ENCODE measurements around the gene STAG1. TPM values are rescaled to one million over a fixed set of nuclear protein-coding genes. Genes with fewer than 3 reads are reported as not detected.
"Not testable (repeated sequence)": the region's sequence is repeated elsewhere in the genome, so short reads cannot be mapped to it uniquely, and the experiment has no call there.

The STAG1 gene
- total and polyA plus RNA-seq, 9 of the 15 experiments (the other 6 are each of a cell fraction or from before 2014, with no cell fraction given): 2.7 to 17.7 (median 8.8) TPM

- TF ChIP-seq ZNF121 (CRISPR knock-in tag; conservative IDR thresholded peaks at IDR 0.05) (no peak), ZBTB2 (IDR thresholded peaks at IDR 0.05) (no peak), MLLT1 (IDR thresholded peaks at IDR 0.05) (peak in 1 of 2 experiments; percentile 71; a peak in 1 of 4 replicates)
Observed at GRCh38 chr3:136752172-136752421, at the start of gene STAG1 (continued).

GRCh38 chr3:136801146-136801545, 49.0 kb upstream of the STAG1 start:
- DNase-seq (ENCODE audit: extremely low read depth in 1 of 4, low spot score in 3 of 4); H3K4me2 ChIP-seq (ENCODE audit: insufficient read depth, low read length); H3K27ac ChIP-seq (ENCODE audit: extremely low read depth, low read depth, low read length); H3K9me1 ChIP-seq (ENCODE audit: control insufficient read depth, insufficient read depth, low read length); ATAC-seq; H3K27me3 ChIP-seq (ENCODE audit: control insufficient read depth in 2 of 2, insufficient read depth in 2 of 2, low read length in 2 of 2); intact Hi-C loops (cut with micrococcal nuclease); BruUV-seq (replicated peaks); POLR2A ChIA-PET; H3K9me3 ChIP-seq (replicated peaks; ENCODE audit: control insufficient read depth, insufficient read depth, low read depth, low read length); H3K4me3 ChIP-seq; H3K79me2 ChIP-seq (ENCODE audit: control insufficient read depth, insufficient read depth, low read length); FAIRE-seq; H3K4me1 ChIP-seq (replicated peaks in 1 of 2; ENCODE audit: control insufficient read depth in 2 of 2, insufficient read depth in 2 of 2, low read length in 2 of 2); in situ Hi-C loops (cut with MboI); H4K20me1 ChIP-seq (replicated peaks; ENCODE audit: control insufficient read depth, insufficient read depth, low read length); H3K36me3 ChIP-seq (ENCODE audit: control insufficient read depth, insufficient read depth, low read length); H2AFZ ChIP-seq (ENCODE audit: low read depth, low read length); H3K9ac ChIP-seq (ENCODE audit: insufficient read depth in 1 of 2, low read depth in 2 of 2, low read length in 2 of 2); CTCF ChIA-PET (ENCODE audit: low intra/inter-chr PET ratio): not testable (repeated sequence)
- WGBS (ENCODE audit: insufficient coverage, low coverage, missing lambda C conversion rate): 54% methylated on average over 7 of the region's 10 CpGs

All from K562 (cell line).